ENCODE results near the gene UVSSA.

Gene UVSSA

DNA sequence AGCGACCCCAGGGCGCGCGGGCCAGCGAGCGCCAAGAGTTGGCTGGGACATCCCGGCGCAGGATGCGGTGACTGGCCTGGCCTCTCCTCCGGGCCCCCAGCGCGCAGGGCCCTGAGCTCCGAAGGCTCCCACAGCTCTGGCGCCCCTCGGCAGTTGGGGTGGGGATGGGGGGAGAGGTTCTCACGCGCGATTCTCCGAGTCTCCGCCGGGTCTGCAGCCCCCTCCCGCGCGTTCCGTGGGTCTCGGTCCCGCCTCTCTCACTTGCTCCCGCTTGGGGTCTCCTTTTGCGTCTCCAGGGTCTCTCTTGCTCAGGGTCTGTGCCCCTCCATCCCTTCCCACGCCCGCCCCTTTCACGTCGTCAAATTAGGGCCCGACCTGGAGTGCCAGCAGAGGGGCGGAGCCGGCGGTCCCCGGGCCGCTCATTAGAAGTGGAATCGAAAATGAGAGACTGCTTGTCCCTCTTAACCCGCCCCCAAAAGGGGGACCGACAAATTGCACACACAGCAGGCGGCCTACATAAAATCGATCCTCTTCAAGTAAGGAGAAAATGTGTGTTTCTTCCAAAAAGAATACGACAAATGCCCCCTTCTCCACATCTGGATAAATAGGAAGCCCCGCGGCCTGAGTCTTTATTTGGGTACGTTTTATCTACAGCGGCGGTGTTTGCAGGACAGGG is 60.1 kb downstream of the UVSSA start:
- Histone ChIP-seq H2AFZ (ENCODE audit: low read depth, low read length) (no peak overlapping the region), H3K4me1 (ENCODE audit: low read length) (no peaks in the 10 kb centered on the region), H3K9me3 (ENCODE audit: insufficient read depth, low read length) (peaks cover 5% of the 10 kb centered on the region; the same call in 1 of the 2 replicates), H3K27ac (ENCODE audit: low read length) (no peak overlapping the region), H3K79me2 (ENCODE audit: low read length) (no peaks in the 10 kb centered on the region), H3K9ac (ENCODE audit: low read length) (no peak overlapping the region), H3K27me3 (ENCODE audit: low read depth, low read length) (no peaks in the 10 kb centered on the region), H3K4me2 (ENCODE audit: low read length) (no peak overlapping the region), H4K20me1 (ENCODE audit: insufficient read depth, low read length) (no peaks in the 10 kb centered on the region), H3K36me3 (replicated peaks; ENCODE audit: low read depth, low read length) (no peaks in the 10 kb centered on the region), H3K4me3 (ENCODE audit: low read length) (no peak overlapping the region)
- TF ChIP-seq EZH2phosphoT487 (IDR thresholded peaks at IDR 0.05; ENCODE audit: low read depth), result no peak
- TF ChIP-seq, protein P1, sequence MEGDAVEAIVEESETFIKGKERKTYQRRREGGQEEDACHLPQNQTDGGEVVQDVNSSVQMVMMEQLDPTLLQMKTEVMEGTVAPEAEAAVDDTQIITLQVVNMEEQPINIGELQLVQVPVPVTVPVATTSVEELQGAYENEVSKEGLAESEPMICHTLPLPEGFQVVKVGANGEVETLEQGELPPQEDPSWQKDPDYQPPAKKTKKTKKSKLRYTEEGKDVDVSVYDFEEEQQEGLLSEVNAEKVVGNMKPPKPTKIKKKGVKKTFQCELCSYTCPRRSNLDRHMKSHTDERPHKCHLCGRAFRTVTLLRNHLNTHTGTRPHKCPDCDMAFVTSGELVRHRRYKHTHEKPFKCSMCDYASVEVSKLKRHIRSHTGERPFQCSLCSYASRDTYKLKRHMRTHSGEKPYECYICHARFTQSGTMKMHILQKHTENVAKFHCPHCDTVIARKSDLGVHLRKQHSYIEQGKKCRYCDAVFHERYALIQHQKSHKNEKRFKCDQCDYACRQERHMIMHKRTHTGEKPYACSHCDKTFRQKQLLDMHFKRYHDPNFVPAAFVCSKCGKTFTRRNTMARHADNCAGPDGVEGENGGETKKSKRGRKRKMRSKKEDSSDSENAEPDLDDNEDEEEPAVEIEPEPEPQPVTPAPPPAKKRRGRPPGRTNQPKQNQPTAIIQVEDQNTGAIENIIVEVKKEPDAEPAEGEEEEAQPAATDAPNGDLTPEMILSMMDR (IDR thresholded peaks at IDR 0.05; ENCODE audit: low read depth, low read length), result no peak

DNA sequence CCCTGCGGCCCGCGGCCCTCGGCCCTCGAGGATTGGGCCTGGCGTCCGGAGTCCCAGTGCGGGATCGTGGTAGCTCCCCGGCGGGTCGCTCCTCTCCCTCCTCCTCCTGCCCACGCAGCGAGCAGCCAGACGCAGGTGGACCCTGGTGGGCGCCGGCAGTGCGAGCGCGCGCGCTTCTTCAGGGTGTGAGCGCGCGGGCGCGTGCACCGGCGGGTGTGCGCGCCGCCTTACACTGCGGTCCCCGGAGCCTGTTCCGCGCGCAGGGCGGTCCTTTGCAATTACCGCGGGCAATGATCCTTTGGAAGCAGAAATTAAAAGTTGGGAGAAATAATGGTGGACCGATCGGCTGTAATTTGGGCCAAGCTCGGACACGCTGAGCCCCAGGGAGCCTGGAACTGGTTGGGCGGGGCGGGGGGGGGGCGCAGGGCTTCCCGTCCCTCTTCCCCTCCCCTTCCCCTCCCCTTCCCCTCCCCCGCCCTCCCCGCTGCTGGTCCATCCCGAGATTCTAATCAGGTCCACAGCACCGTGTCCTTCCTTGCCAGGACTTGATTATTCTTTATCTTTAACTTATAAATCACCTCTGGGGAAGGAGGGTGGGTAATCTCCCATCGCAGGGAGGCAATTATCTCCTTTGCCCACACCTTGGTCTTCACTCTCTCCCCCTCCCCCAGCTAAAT is 60.8 kb downstream of the UVSSA start:
- Histone ChIP-seq H4K20me1 (ENCODE audit: insufficient read depth, low read length) (no peaks in the 10 kb centered on the region), H3K79me2 (ENCODE audit: low read length) (no peaks in the 10 kb centered on the region), H3K27ac (ENCODE audit: low read length) (no peak overlapping the region), H3K9ac (ENCODE audit: low read length) (no peak overlapping the region), H3K36me3 (replicated peaks; ENCODE audit: low read depth, low read length) (no peaks in the 10 kb centered on the region), H3K4me2 (ENCODE audit: low read length) (no peak overlapping the region), H3K9me3 (ENCODE audit: insufficient read depth, low read length) (peaks cover 5% of the 10 kb centered on the region; the same call in 1 of the 2 replicates), H2AFZ (ENCODE audit: low read depth, low read length) (no peak overlapping the region), H3K4me3 (ENCODE audit: low read length) (no peak overlapping the region), H3K27me3 (ENCODE audit: low read depth, low read length) (no peaks in the 10 kb centered on the region), H3K4me1 (ENCODE audit: low read length) (no peaks in the 10 kb centered on the region)
- TF ChIP-seq EZH2phosphoT487 (IDR thresholded peaks at IDR 0.05; ENCODE audit: low read depth), result no peak
- TF ChIP-seq, protein P1 (IDR thresholded peaks at IDR 0.05; ENCODE audit: low read depth, low read length), result no peak

DNA sequence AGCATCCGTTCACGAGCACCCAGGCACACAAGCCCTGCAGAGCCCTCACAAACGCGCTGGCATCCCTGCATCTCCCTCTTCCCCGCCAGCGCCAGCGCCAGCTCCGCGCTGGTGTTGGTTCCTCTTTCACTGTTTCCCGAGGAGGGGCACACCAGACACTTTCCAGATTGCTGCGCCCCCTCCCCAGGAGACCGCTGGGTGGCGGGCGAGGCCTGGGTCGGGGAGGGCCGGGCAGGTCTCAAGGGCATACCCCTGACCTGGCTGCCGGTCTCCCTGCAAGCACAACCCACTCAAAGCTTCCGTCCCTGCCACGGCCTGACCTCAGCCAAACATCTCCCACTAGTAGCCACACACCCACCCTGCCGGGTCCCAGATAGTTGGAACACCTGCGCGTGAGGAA is 61.4 kb downstream of the UVSSA start:
- no peak overlapping the region for H3K27ac ChIP-seq (ENCODE audit: low read length)
- no peaks in the 10 kb centered on the region for H3K4me1 ChIP-seq (ENCODE audit: low read length)
- no peaks in the 10 kb centered on the region for H3K36me3 ChIP-seq (replicated peaks; ENCODE audit: low read depth, low read length)
- no peak overlapping the region for H2AFZ ChIP-seq (ENCODE audit: low read depth, low read length)
- H3K9me3 ChIP-seq (ENCODE audit: insufficient read depth, low read length), result peaks cover 5% of the 10 kb centered on the region; the same call in 1 of the 2 replicates
- no peaks in the 10 kb centered on the region for H3K79me2 ChIP-seq (ENCODE audit: low read length)
- H3K9ac ChIP-seq (ENCODE audit: low read length), result no peak overlapping the region
- H3K4me3 ChIP-seq (ENCODE audit: low read length), result no peak overlapping the region
- H3K4me2 ChIP-seq (ENCODE audit: low read length), result no peak overlapping the region
- no peaks in the 10 kb centered on the region for H4K20me1 ChIP-seq (ENCODE audit: insufficient read depth, low read length)
- no peaks in the 10 kb centered on the region for H3K27me3 ChIP-seq (ENCODE audit: low read depth, low read length)
- TF ChIP-seq EZH2phosphoT487 (IDR thresholded peaks at IDR 0.05; ENCODE audit: low read depth), result no peak
- TF ChIP-seq, protein P1 (IDR thresholded peaks at IDR 0.05; ENCODE audit: low read depth, low read length), result no peak

DNA sequence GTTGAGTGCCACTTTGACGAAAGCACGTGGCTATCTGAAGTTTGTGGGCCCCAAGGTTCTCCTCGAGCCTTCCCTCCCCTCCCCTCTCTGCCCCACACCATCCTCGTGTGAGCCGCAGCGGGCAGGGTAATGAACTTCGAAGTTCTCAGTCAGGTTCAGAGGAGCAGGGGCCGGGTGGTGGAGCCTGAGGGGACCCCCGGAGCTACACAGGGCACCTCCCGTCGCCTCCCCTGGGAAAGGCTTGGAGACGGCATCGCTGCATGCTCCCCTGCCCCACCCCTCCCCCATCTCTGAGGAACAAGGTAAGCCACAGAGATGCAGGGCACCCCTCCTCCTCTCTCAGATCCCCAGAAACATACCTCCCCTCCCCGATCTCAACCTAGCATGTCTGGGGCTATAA is 62.1 kb downstream of the UVSSA start:
- Histone ChIP-seq H3K27me3 (ENCODE audit: low read depth, low read length) (no peaks in the 10 kb centered on the region), H3K36me3 (replicated peaks; ENCODE audit: low read depth, low read length) (no peaks in the 10 kb centered on the region), H3K4me3 (ENCODE audit: low read length) (no peak overlapping the region), H3K79me2 (ENCODE audit: low read length) (no peaks in the 10 kb centered on the region), H3K4me2 (ENCODE audit: low read length) (no peak overlapping the region), H3K9ac (ENCODE audit: low read length) (no peak overlapping the region), H3K9me3 (ENCODE audit: insufficient read depth, low read length) (peaks cover 5% of the 10 kb centered on the region; the same call in 1 of the 2 replicates), H3K27ac (ENCODE audit: low read length) (no peak overlapping the region), H4K20me1 (ENCODE audit: insufficient read depth, low read length) (no peaks in the 10 kb centered on the region), H3K4me1 (ENCODE audit: low read length) (no peaks in the 10 kb centered on the region), H2AFZ (ENCODE audit: low read depth, low read length) (no peak overlapping the region)
- TF ChIP-seq, protein P1 (IDR thresholded peaks at IDR 0.05; ENCODE audit: low read depth, low read length), result no peak
- no peak for TF ChIP-seq EZH2phosphoT487 (IDR thresholded peaks at IDR 0.05; ENCODE audit: low read depth)
